Measurements from ENCODE around the gene CCDC87.
"Not testable (repeated sequence)": the region's sequence is repeated elsewhere in the genome, so short reads cannot be mapped to it uniquely, and the experiment has no call there.

Gene CCDC87

GRCh38 chr11:66600219-66600618 lies 7.4 kb upstream of the CCDC87 start:
- no peaks in the 10 kb centered on the region for H3K79me2 ChIP-seq (ENCODE audit: control insufficient read depth, insufficient read depth, low read length, unreplicated experiment)
- peaks cover 7% of the 10 kb centered on the region; the same call in 1 of the 2 replicates for H3K36me3 ChIP-seq (ENCODE audit: insufficient read depth, low read length)
- H3K27ac ChIP-seq (ENCODE audit: low read depth, low read length) = peak overlapping the region; percentile 38
- no peaks in the 10 kb centered on the region for H3K27me3 ChIP-seq (ENCODE audit: insufficient read depth, low read length)
- peaks cover 41% of the 10 kb centered on the region for H3K4me1 ChIP-seq (ENCODE audit: control insufficient read depth, insufficient read depth, low read length, unreplicated experiment)
- H3K4me3 ChIP-seq (ENCODE audit: low read depth, low read length) = no peak overlapping the region
- H2AFZ ChIP-seq (ENCODE audit: low read length, unreplicated experiment) = no peak overlapping the region

- Histone ChIP-seq H3K27ac (ENCODE audit: low read depth, low read length) (no peak overlapping the region), H3K79me2 (ENCODE audit: control insufficient read depth, insufficient read depth, low read length, unreplicated experiment) (no peaks in the 10 kb centered on the region), H3K4me3 (ENCODE audit: low read depth, low read length) (no peak overlapping the region), H3K4me1 (ENCODE audit: control insufficient read depth, insufficient read depth, low read length, unreplicated experiment) (peaks cover 48% of the 10 kb centered on the region), H3K27me3 (ENCODE audit: insufficient read depth, low read length) (no peaks in the 10 kb centered on the region), H2AFZ (ENCODE audit: low read length, unreplicated experiment) (no peak overlapping the region), H3K36me3 (ENCODE audit: insufficient read depth, low read length) (peaks cover 7% of the 10 kb centered on the region; the same call in 1 of the 2 replicates)
Observed at GRCh38 chr11:66598993-66599392, 6.1 kb upstream of the CCDC87 start.

- Histone ChIP-seq H3K27ac (ENCODE audit: low read depth, low read length) (peak overlapping the region; percentile 35), H3K27me3 (ENCODE audit: insufficient read depth, low read length) (no peaks in the 10 kb centered on the region), H3K4me1 (ENCODE audit: control insufficient read depth, insufficient read depth, low read length, unreplicated experiment) (peaks cover 26% of the 10 kb centered on the region), H3K4me3 (ENCODE audit: low read depth, low read length) (peak overlapping the region; percentile 45), H3K79me2 (ENCODE audit: control insufficient read depth, insufficient read depth, low read length, unreplicated experiment) (peaks cover 9% of the 10 kb centered on the region), H3K36me3 (ENCODE audit: insufficient read depth, low read length) (peaks cover 7% of the 10 kb centered on the region; the same call in 1 of the 2 replicates), H2AFZ (ENCODE audit: low read length, unreplicated experiment) (no peak overlapping the region)
Observed at GRCh38 chr11:66595245-66595904, 2.5 kb upstream of the CCDC87 start.

- peaks cover 9% of the 10 kb centered on the region for H3K79me2 ChIP-seq (ENCODE audit: control insufficient read depth, insufficient read depth, low read length, unreplicated experiment)
- H3K4me3 ChIP-seq (ENCODE audit: low read depth, low read length) = peak overlapping the region; percentile 100
- peaks cover 21% of the 10 kb centered on the region for H3K4me1 ChIP-seq (ENCODE audit: control insufficient read depth, insufficient read depth, low read length, unreplicated experiment)
- H2AFZ ChIP-seq (ENCODE audit: low read length, unreplicated experiment) = peak overlapping the region; percentile 97
- H3K27me3 ChIP-seq (ENCODE audit: insufficient read depth, low read length) = no peaks in the 10 kb centered on the region
- no peaks in the 10 kb centered on the region for H3K36me3 ChIP-seq (ENCODE audit: insufficient read depth, low read length)
- no peak overlapping the region for H3K27ac ChIP-seq (ENCODE audit: low read depth, low read length)
Observed at GRCh38 chr11:66593650-66594049, 787 bp upstream of the CCDC87 start.

- Histone ChIP-seq H2AFZ (ENCODE audit: low read length, unreplicated experiment) (peak overlapping the region; percentile 97), H3K36me3 (ENCODE audit: insufficient read depth, low read length) (no peaks in the 10 kb centered on the region), H3K27ac (ENCODE audit: low read depth, low read length) (peak overlapping the region; percentile 3; the same call in 1 of the 2 replicates), H3K4me3 (ENCODE audit: low read depth, low read length) (peak overlapping the region; percentile 100), H3K27me3 (ENCODE audit: insufficient read depth, low read length) (no peaks in the 10 kb centered on the region), H3K4me1 (ENCODE audit: control insufficient read depth, insufficient read depth, low read length, unreplicated experiment) (peaks cover 21% of the 10 kb centered on the region), H3K79me2 (ENCODE audit: control insufficient read depth, insufficient read depth, low read length, unreplicated experiment) (peaks cover 9% of the 10 kb centered on the region)
Observed at GRCh38 chr11:66593303-66593635, 406 bp upstream of the CCDC87 start.

- no peaks in the 10 kb centered on the region for H3K36me3 ChIP-seq (ENCODE audit: insufficient read depth, low read length)
- H3K79me2 ChIP-seq (ENCODE audit: control insufficient read depth, insufficient read depth, low read length, unreplicated experiment) = peaks cover 9% of the 10 kb centered on the region
- H3K4me3 ChIP-seq (ENCODE audit: low read depth, low read length) = no peak overlapping the region
- H3K27me3 ChIP-seq (ENCODE audit: insufficient read depth, low read length) = no peaks in the 10 kb centered on the region
- no peak overlapping the region for H3K27ac ChIP-seq (ENCODE audit: low read depth, low read length)
- H2AFZ ChIP-seq (ENCODE audit: low read length, unreplicated experiment) = no peak overlapping the region
- peaks cover 21% of the 10 kb centered on the region for H3K4me1 ChIP-seq (ENCODE audit: control insufficient read depth, insufficient read depth, low read length, unreplicated experiment)
Observed at GRCh38 chr11:66591175-66591574, 1.7 kb downstream of the CCDC87 start.

DNA sequence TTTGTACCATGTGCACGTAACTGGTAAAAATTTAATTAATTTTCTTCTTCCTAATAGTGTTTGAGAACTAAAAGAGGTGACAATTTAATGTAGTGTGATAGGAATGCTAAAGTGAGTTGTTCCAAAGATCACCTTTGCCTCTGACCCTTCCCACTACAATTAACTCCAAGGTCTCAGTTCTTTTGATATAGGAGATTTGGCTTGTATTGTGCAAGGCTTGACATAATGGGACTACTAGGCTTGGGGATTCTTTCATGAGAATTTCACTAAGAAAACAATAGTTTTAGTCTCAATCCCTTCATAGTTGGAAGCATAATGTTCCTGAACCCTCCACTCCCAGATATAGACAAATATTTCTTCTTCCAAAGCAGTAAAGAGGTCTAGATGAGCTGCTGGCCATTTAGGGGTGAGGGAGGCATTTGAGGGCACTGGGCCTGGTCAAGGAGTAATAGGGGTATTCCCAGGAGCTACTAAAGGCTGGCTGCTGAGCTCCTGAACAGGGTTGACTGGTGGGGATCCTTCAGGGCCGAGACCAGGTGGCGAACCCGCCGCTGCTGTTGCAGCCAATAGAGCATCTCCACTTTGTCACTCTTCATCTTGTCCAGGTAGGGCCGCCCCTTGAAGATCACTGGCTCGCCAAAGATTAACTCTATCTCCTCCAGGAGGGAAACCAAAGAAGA lies 2.7 kb downstream of the CCDC87 start:
- Histone ChIP-seq H3K4me1 (ENCODE audit: control insufficient read depth, insufficient read depth, low read length, unreplicated experiment) (peaks cover 11% of the 10 kb centered on the region), H3K36me3 (ENCODE audit: insufficient read depth, low read length) (no peaks in the 10 kb centered on the region), H3K27ac (ENCODE audit: low read depth, low read length) (no peak overlapping the region), H2AFZ (ENCODE audit: low read length, unreplicated experiment) (no peak overlapping the region), H3K4me3 (ENCODE audit: low read depth, low read length) (no peak overlapping the region), H3K27me3 (ENCODE audit: insufficient read depth, low read length) (no peaks in the 10 kb centered on the region), H3K79me2 (ENCODE audit: control insufficient read depth, insufficient read depth, low read length, unreplicated experiment) (peaks cover 9% of the 10 kb centered on the region)

- H3K79me2 ChIP-seq (ENCODE audit: control insufficient read depth, insufficient read depth, low read length, unreplicated experiment); H3K4me3 ChIP-seq (ENCODE audit: low read depth, low read length); H3K27ac ChIP-seq (ENCODE audit: low read depth, low read length); H3K36me3 ChIP-seq (ENCODE audit: insufficient read depth, low read length); H3K4me1 ChIP-seq (ENCODE audit: control insufficient read depth, insufficient read depth, low read length, unreplicated experiment); H3K27me3 ChIP-seq (ENCODE audit: insufficient read depth, low read length); H2AFZ ChIP-seq (ENCODE audit: low read length, unreplicated experiment): not testable (repeated sequence)
Observed at GRCh38 chr11:66589315-66589714, 3.5 kb downstream of the CCDC87 start.

DNA sequence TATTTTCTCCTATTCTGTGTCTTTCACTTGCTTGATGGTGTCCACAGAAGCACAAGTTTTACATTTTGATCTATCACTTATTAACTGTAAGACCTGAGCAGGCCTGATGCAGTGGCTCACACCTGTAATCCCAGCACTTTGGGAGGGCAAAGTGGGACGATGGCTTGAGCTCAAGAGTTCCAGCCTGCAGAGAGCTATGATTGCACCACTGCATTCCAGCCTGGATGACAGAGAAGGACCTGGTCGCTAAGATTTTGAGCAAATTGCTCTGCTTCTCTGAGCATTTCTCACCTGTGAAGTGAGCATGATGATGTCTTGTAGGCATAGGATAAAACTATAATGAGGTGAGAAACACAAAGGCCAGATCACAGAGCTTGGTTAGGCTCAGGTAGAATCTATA lies 6.7 kb downstream of the CCDC87 start:
- H3K27ac ChIP-seq (ENCODE audit: low read depth, low read length) = no peak overlapping the region
- no peak overlapping the region for H3K4me3 ChIP-seq (ENCODE audit: low read depth, low read length)
- peaks cover under 1% of the 10 kb centered on the region for H3K4me1 ChIP-seq (ENCODE audit: control insufficient read depth, insufficient read depth, low read length, unreplicated experiment)
- no peak overlapping the region for H2AFZ ChIP-seq (ENCODE audit: low read length, unreplicated experiment)
- no peaks in the 10 kb centered on the region for H3K27me3 ChIP-seq (ENCODE audit: insufficient read depth, low read length)
- H3K36me3 ChIP-seq (ENCODE audit: insufficient read depth, low read length) = no peaks in the 10 kb centered on the region
- H3K79me2 ChIP-seq (ENCODE audit: control insufficient read depth, insufficient read depth, low read length, unreplicated experiment) = no peaks in the 10 kb centered on the region

DNA sequence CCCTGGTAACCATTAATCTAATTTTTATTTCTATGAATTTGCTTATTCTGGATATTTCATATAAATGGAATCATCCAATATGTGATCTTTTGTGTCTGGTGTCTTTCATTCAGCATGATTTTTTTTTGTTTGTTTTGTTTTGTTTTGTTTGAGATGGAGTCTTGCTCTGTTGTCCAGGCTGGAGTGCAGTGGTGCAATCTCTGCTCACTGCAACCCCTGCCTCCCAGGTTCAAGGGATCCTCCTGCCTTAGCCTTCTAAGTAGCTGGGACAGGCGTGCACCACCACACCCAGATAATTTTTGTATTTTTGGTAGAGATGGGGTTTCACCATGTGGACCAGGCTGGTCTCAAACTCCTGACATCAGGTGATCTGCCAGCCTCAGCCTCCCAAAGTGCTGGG lies 7.4 kb downstream of the CCDC87 start:
- not testable (repeated sequence) for H3K4me3 ChIP-seq (ENCODE audit: low read depth, low read length); H3K27me3 ChIP-seq (ENCODE audit: insufficient read depth, low read length); H3K79me2 ChIP-seq (ENCODE audit: control insufficient read depth, insufficient read depth, low read length, unreplicated experiment); H3K4me1 ChIP-seq (ENCODE audit: control insufficient read depth, insufficient read depth, low read length, unreplicated experiment); H3K27ac ChIP-seq (ENCODE audit: low read depth, low read length); H3K36me3 ChIP-seq (ENCODE audit: insufficient read depth, low read length); H2AFZ ChIP-seq (ENCODE audit: low read length, unreplicated experiment)

DNA sequence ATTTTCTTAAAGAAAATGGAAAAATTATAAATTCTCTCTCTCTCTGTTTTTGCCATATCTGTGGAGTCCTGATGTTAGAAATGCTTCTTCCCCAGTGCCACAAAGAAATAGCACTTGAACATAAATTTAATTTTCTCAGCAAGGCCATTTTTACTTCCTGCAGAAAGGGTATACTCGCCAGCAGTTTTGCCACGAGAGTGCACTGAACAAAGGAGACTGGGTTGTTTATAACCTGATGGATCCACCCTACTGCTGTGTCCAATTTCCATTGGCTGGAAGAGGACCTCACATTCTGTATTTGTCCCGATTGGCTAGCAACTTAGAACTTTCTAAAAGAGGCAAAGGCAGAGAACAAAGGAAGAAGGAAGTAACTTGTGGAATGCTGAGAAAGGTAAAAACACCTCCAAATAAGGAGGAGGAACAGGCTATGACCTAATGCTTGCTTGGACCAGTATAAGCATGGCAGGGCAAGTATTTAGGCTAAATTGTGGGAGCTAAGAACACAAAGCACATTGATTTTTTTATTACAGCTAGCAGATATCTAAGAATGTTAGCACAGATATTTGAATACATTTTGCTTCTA lies 10.2 kb downstream of the CCDC87 start:
- H3K4me3 ChIP-seq (ENCODE audit: low read depth, low read length); H3K79me2 ChIP-seq (ENCODE audit: control insufficient read depth, insufficient read depth, low read length, unreplicated experiment); H3K27me3 ChIP-seq (ENCODE audit: insufficient read depth, low read length); H3K4me1 ChIP-seq (ENCODE audit: control insufficient read depth, insufficient read depth, low read length, unreplicated experiment); H3K27ac ChIP-seq (ENCODE audit: low read depth, low read length); H2AFZ ChIP-seq (ENCODE audit: low read length, unreplicated experiment); H3K36me3 ChIP-seq (ENCODE audit: insufficient read depth, low read length): not testable (repeated sequence)
